Neural progenitor cell (in vitro differentiated cells): Measurements from ENCODE around the gene SPINK7.

ENCODE experiments used
- EZH2 ChIP-seq: fragments of 200-600 bp; sonication (generic); IDR thresholded peaks from 2 replicates; pipeline ENCODE4 v1.6.1; 2017; ENCODE audit warnings: antibody characterized with exemption, mild to moderate bottlenecking, moderate library complexity
- TF ChIP-seq, protein P1 (sequence below): fragments of 200-600 bp; sonication (generic); IDR thresholded peaks from 2 replicates; pipeline ENCODE4 v1.5.1; 2017; ENCODE audit warnings: antibody characterized with exemption, mild to moderate bottlenecking

DNA sequence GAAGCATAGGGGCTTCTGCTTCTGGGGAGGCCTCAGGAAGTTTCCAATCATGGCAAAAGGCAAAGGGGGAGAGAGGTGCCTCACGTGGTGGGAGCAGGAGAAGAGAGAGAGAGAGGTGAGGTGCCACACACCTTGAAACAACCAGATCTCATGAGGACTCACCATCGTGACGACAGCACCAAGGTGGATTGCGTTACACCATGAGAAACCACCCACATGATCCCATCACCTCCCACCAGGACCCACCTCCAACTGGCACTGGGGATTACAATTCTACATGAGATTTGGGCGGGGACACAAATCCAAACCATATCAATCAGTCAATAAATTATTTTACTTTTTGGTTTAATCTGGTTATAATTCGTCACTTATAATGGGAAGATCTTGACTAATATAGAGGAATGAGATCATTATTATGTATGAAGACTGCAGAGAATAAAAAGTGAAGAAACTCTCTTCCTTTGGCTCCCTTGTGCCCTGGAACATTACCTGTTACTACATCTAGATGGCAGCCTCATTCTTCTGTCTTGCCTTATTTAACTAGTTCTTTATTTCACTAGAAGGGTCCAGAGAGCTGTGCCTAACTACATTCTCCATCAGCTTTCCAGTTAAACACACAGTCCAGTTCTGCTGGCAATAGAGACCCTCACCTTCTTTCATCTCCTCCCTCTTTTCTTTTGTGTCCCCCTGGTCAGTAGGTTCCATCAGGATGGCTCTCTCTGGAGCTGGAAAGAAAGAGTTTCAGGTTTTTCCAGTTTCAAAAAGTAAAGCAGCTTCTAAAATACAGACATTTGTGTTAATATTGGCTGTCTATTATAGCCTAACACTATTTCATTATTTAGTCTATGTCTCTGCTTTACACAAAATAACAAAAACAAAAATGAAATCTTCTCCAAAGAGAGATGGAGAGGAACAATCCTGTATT lies 21.7 kb upstream of the SPINK7 start:
- TF ChIP-seq, protein P1, sequence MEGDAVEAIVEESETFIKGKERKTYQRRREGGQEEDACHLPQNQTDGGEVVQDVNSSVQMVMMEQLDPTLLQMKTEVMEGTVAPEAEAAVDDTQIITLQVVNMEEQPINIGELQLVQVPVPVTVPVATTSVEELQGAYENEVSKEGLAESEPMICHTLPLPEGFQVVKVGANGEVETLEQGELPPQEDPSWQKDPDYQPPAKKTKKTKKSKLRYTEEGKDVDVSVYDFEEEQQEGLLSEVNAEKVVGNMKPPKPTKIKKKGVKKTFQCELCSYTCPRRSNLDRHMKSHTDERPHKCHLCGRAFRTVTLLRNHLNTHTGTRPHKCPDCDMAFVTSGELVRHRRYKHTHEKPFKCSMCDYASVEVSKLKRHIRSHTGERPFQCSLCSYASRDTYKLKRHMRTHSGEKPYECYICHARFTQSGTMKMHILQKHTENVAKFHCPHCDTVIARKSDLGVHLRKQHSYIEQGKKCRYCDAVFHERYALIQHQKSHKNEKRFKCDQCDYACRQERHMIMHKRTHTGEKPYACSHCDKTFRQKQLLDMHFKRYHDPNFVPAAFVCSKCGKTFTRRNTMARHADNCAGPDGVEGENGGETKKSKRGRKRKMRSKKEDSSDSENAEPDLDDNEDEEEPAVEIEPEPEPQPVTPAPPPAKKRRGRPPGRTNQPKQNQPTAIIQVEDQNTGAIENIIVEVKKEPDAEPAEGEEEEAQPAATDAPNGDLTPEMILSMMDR: peak; percentile 66
- TF ChIP-seq EZH2: no peak
